Gastroesophageal sphincter (tissue), 3 donors: ENCODE data around the gene FTCD.

Experiments
- CTCF ChIP-seq, 4 experiments: fragments of 200-600 bp in 2 of 4; fragments of 450-650 bp in 2 of 4; sonication (generic) in 1 of 4; IDR thresholded peaks; one replicate each; pipeline ENCODE4 v1.5.1; 2017 to 2019; ENCODE audit warnings: antibody characterized with exemption in 4 of 4, mild to moderate bottlenecking in 2 of 4, moderate library complexity in 2 of 4
- POLR2A ChIP-seq, 2 donors: fragments of 450-650 bp; IDR thresholded peaks; one replicate each; pipeline ENCODE4 v1.6.1; 2017; ENCODE audit warnings: antibody characterized with exemption in 2 of 2, mild to moderate bottlenecking in 2 of 2, moderate library complexity in 1 of 2
- POLR2AphosphoS5 ChIP-seq: sonication (generic); formaldehyde crosslinking; IDR thresholded peaks from one replicate; pipeline ENCODE4 v1.6.1; 2017; ENCODE audit warnings: antibody characterized with exemption

- TF ChIP-seq CTCF (IDR thresholded peaks at IDR 0.05) (no peak), POLR2A (IDR thresholded peaks at IDR 0.05) (no peak), POLR2AphosphoS5 (no peak)
Observed at GRCh38 chr21:46191686-46192575, 36.6 kb upstream of the FTCD start.
